GM12875 (cell line): ENCODE measurements around the gene COL6A5.
"Not testable (repeated sequence)": the region's sequence is repeated elsewhere in the genome, so short reads cannot be mapped to it uniquely, and the experiment has no call there.

Experiments
- H3K4me3 ChIP-seq: one replicate; pipeline ENCODE4 v1.5.1; 2011; ENCODE audit warnings: low read depth, low read length, control low read depth
- TF ChIP-seq, protein P1 (sequence below): IDR thresholded peaks from 2 replicates; pipeline ENCODE4 v1.5.1; 2011; ENCODE audit warnings: low read depth, mild to moderate bottlenecking, control low read depth, inconsistent platforms, low read length, moderate library complexity, borderline replicate concordance; ENCODE audit not compliant: insufficient read depth

COL6A5 gene

GRCh38 chr3:130405956-130406355 is 60.5 kb downstream of the COL6A5 start:
- H3K4me3 ChIP-seq = no peak overlapping the region

DNA sequence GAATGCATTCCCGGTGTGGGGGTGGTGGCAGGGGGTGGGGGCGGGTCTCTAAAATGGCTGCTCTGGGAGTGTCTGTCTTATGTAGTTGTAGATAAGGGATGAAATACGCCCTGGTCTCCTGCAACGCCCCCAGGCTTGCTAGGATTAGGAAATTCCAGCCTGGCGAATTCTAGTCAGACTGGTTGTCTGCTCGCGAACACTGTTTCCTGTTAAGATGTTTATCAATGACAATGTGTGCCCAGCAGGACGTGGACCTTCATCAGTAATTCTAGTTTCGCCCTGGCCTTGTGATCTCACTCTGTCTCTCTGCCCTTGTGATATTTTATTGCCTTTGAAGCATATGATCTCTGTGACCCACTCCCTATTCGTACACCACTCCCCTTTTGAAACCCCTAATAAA is 62.8 kb downstream of the COL6A5 start:
- H3K4me3 ChIP-seq = not testable (repeated sequence)

More at GRCh38 chr3:130405956-130406355, 60.5 kb downstream of the COL6A5 start:
- TF ChIP-seq, protein P1, sequence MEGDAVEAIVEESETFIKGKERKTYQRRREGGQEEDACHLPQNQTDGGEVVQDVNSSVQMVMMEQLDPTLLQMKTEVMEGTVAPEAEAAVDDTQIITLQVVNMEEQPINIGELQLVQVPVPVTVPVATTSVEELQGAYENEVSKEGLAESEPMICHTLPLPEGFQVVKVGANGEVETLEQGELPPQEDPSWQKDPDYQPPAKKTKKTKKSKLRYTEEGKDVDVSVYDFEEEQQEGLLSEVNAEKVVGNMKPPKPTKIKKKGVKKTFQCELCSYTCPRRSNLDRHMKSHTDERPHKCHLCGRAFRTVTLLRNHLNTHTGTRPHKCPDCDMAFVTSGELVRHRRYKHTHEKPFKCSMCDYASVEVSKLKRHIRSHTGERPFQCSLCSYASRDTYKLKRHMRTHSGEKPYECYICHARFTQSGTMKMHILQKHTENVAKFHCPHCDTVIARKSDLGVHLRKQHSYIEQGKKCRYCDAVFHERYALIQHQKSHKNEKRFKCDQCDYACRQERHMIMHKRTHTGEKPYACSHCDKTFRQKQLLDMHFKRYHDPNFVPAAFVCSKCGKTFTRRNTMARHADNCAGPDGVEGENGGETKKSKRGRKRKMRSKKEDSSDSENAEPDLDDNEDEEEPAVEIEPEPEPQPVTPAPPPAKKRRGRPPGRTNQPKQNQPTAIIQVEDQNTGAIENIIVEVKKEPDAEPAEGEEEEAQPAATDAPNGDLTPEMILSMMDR = no peak

DNA sequence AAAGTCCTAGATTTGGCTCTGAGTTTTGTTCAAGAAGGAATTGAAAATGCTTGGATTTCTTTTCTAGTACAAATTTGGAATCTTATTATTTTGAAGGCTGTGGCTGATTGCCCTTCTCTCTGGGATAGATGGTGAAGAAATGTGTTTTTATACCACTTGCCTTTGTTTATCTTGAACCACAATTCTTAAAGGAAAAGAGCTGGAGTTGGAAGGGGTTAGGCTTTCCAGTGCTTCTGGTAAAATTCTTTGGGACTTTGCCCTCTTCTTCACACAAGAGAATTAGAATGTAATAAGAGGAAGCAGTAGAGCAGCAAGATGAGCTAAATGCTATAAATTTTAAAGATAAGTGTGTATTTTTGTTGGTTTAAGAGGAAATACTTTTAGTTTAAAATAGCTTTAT is 65.8 kb downstream of the COL6A5 start:
- H3K4me3 ChIP-seq = no peak overlapping the region
- TF ChIP-seq, protein P1 = no peak

DNA sequence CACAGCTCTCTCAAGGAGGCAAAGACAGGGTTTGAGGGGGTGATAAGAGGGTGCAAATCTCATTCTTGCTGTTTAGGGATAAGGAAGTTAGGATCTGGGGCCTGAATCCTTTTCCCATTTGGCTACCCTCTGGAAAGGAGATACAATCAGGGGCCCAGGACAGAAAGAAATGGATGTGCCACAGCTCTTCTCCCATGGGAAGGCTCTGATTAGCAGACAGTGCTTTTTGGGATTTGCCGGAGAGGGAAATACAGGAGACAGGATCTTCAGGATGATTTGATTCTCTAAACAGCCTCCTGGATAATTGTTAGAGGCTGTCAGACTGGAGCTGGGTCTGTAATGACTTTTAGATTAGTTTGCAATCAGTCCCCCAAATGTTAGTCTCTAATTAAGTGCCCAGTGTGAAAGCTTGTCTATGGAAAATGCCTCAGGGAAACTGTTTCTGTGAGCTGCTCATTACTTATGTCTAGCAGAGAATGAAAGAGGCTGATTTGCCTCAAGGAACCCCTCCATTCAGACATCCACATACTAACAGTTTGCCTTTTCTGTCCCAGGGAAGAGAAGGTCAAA is 67.6 kb downstream of the COL6A5 start:
- TF ChIP-seq, protein P1 = no peak
- no peak overlapping the region for H3K4me3 ChIP-seq

- TF ChIP-seq, protein P1 = no peak
- H3K4me3 ChIP-seq = no peak overlapping the region
Measured at GRCh38 chr3:130414457-130414856, 69.0 kb downstream of the COL6A5 start.

GRCh38 chr3:130420466-130420865 is 75.0 kb downstream of the COL6A5 start:
- no peak overlapping the region for H3K4me3 ChIP-seq
- TF ChIP-seq, protein P1 = no peak

DNA sequence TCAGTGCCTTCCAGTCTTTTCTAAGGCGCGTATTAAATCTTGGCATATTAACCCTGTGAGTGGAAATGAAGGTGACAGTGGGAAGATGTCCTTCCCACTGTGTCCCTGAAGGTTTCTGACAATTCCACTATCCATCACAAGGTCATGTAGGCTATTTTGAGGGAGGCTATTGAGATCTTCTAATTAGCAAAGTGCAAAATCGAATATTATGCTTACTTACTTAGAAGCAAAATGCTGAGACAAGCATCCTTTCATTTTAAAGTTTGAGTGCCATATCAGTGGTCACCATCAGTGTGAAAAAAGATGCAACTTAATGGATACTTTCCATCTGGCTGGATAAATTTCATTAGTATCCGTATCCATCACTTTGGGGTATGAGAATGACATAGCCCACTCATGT is 77.6 kb downstream of the COL6A5 start:
- TF ChIP-seq, protein P1 = no peak
- no peak overlapping the region for H3K4me3 ChIP-seq

DNA sequence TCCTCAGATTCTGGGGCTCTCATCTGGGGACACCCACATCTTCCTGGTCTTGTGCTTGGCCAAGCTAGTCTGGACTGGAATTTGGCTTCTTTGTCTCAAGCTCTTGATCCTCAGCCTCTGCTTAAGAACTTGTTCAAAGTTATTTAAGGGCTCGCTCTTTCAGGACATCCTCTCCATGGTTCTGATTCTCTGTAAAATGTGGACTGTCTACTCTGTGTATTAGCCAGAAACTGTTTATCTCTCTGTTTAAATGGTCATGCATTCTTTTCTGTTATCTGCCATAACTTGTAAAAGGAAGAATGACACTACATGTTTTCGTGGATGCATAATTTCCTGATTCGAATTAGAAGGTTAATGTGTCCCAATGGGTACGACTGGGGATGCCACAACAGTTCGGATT is 79.4 kb downstream of the COL6A5 start:
- H3K4me3 ChIP-seq = no peak overlapping the region
- TF ChIP-seq, protein P1 = no peak
